Caco-2 (cell line): Measurements from ENCODE around the gene NDUFS2. TPM values are rescaled to one million over a fixed set of nuclear protein-coding genes. Genes with fewer than 3 reads are reported as not detected.

Source experiments
- BruUV-seq: library from RNA; stranded (reverse); fragments of 400-500 nt; replicated peaks from 2 replicates; lab custom pipeline; 2021; lab: Mats Ljungman, UMichigan
- CTCF ChIA-PET: fragments of 300-600 bp; sonication (Branson Sonifier 250); formaldehyde crosslinking; loops from one replicate; lab custom pipeline; 2022; ENCODE audit warnings: antibody characterized with exemption; lab: Charles Lee
- POLR2A ChIA-PET: fragments of 300-600 bp; sonication (Branson Sonifier 250); formaldehyde crosslinking; loops from one replicate; lab custom pipeline; 2022; ENCODE audit warnings: antibody characterized with exemption; lab: Charles Lee
- DNase-seq, 2 experiments: peaks; one replicate each; pipeline versions ENCODE4 v3.0.0 to v3.0.0-alpha.2; 2020 to 2022
- H3K27me3 ChIP-seq: replicated peaks from 2 replicates; pipeline ENCODE4 v1.6.0; 2011; ENCODE audit warnings: low read length; ENCODE audit not compliant: control insufficient read depth, insufficient read depth
- H3K36me3 ChIP-seq: 2 replicates; pipeline ENCODE4 v1.5.1; 2011; ENCODE audit warnings: low read length; ENCODE audit not compliant: control insufficient read depth, insufficient read depth
- H3K4me1 ChIP-seq: fragments of 250-450 bp; sonication (Bioruptor Pico); 2 replicates; pipeline ENCODE4 v1.5.1; 2020; ENCODE audit warnings: mild to moderate bottlenecking
- H3K4me3 ChIP-seq: 2 replicates; pipeline ENCODE4 v1.5.1; 2011; ENCODE audit warnings: low read depth, mild to moderate bottlenecking, control low read depth, low read length
- H3K9me3 ChIP-seq: fragments of 250-450 bp; sonication (Bioruptor Pico); 2 replicates; pipeline ENCODE4 v1.5.1; 2020; ENCODE audit warnings: mild to moderate bottlenecking, moderate library complexity
- H3K27ac Mint-ChIP-seq: one replicate; pipeline ENCODE4 v1.8.0; 2022; ENCODE audit warnings: mixed read lengths; ENCODE audit not compliant: unreplicated experiment
- H3K27me3 Mint-ChIP-seq: one replicate; pipeline ENCODE4 v1.8.0; 2022; ENCODE audit warnings: mixed read lengths; ENCODE audit not compliant: insufficient read depth, unreplicated experiment
- H3K36me3 Mint-ChIP-seq: one replicate; pipeline ENCODE4 v1.8.0; 2022; ENCODE audit warnings: mild to moderate bottlenecking, mixed read lengths; ENCODE audit not compliant: insufficient read depth, unreplicated experiment
- H3K4me1 Mint-ChIP-seq: one replicate; pipeline ENCODE4 v1.8.0; 2022; ENCODE audit warnings: low read depth, mixed read lengths; ENCODE audit not compliant: unreplicated experiment
- H3K4me3 Mint-ChIP-seq: one replicate; pipeline ENCODE4 v1.8.0; 2022; ENCODE audit warnings: mild to moderate bottlenecking, moderate library complexity, mixed read lengths; ENCODE audit not compliant: unreplicated experiment
- H3K9me3 Mint-ChIP-seq: one replicate; pipeline ENCODE4 v1.8.0; 2022; ENCODE audit warnings: mixed read lengths; ENCODE audit not compliant: unreplicated experiment
- intact Hi-C: fragments of 100-400 bp; cut with micrococcal nuclease; formaldehyde crosslinking; loops from one replicate; pipeline ENCODE4 v1.10.0; 2022; ENCODE audit not compliant: unreplicated experiment
- total RNA-seq: library from RNA; stranded (reverse); gene quantifications from 2 replicates; pipeline ENCODE4 v1.2.3, GENCODE V29; 2022
- TF ChIP-seq, protein P1 (sequence below), 2 experiments: fragments of 200-600 bp in 1 of 2; IDR thresholded peaks; 1 replicate in 1 of 2; 2 replicates in 1 of 2; pipeline versions ENCODE4 v1.5.1 to v1.8.0; 2011 to 2022; ENCODE audit warnings: antibody characterized with exemption in 1 of 2, control low read depth in 1 of 2, inconsistent platforms in 1 of 2, low read depth in 1 of 2, low read length in 1 of 2, mild to moderate bottlenecking in 1 of 2, moderate library complexity in 1 of 2; ENCODE audit not compliant: insufficient read depth in 1 of 2, severe bottlenecking in 1 of 2, unreplicated experiment in 1 of 2

The NDUFS2 gene
- total RNA-seq, 1 experiment from 2014 or later, result 115 TPM

DNA sequence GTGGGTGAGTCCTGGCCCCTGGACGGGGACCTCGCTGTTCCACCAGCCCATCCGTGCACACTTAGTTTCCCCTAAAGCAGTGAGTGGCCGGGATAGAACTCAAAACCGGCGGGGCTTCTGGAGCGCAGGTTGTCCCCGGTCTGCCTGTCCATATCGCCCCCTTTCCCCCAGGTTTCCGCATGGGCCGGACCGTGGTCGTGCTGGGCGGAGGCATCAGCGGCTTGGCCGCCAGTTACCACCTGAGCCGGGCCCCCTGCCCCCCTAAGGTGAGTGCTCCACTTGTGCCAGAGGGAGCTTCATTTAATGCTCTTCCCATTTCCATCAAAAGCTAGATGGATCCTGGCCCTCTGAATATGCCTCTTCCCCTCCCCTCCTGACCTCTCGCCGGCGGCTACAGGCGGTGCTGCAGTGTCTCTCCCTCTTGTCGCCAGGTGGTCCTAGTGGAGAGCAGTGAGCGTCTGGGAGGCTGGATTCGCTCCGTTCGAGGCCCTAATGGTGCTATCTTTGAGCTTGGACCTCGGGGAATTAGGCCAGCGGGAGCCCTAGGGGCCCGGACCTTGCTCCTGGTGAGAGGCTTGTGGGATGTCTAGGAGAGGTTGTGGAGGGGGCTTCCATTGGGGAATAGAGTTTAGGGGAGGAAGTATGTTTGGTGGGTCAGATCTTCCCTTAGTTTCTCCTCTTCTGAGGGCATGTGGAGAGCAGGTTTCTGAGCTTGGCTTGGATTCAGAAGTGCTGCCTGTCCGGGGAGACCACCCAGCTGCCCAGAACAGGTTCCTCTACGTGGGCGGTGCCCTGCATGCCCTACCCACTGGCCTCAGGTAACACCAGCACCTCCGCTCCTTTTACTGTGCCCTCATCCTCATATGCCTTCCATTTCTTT is 35.3 kb upstream of the NDUFS2 start:
- Mint-ChIP-seq H3K27ac (peak overlapping the region; percentile 81), H3K27me3 (no peaks in the 10 kb centered on the region), H3K4me3 (peak overlapping the region; percentile 83), H3K4me1 (no peaks in the 10 kb centered on the region), H3K9me3 (no peaks in the 10 kb centered on the region), H3K36me3 (peaks cover 29% of the 10 kb centered on the region)
- Histone ChIP-seq H3K36me3 (peaks cover 2% of the 10 kb centered on the region), H3K9me3 (no peaks in the 10 kb centered on the region), H3K4me1 (peaks cover 3% of the 10 kb centered on the region; the same call in 1 of the 2 replicates), H3K27me3 (no peaks in the 10 kb centered on the region), H3K4me3 (peak overlapping the region; percentile 88)
- intact Hi-C loops, result no loop called here
- DNase-seq, result peak in 1 of 2 experiments; percentile 37
- BruUV-seq, result TSS peak; percentile 52
- TF ChIP-seq, protein P1, sequence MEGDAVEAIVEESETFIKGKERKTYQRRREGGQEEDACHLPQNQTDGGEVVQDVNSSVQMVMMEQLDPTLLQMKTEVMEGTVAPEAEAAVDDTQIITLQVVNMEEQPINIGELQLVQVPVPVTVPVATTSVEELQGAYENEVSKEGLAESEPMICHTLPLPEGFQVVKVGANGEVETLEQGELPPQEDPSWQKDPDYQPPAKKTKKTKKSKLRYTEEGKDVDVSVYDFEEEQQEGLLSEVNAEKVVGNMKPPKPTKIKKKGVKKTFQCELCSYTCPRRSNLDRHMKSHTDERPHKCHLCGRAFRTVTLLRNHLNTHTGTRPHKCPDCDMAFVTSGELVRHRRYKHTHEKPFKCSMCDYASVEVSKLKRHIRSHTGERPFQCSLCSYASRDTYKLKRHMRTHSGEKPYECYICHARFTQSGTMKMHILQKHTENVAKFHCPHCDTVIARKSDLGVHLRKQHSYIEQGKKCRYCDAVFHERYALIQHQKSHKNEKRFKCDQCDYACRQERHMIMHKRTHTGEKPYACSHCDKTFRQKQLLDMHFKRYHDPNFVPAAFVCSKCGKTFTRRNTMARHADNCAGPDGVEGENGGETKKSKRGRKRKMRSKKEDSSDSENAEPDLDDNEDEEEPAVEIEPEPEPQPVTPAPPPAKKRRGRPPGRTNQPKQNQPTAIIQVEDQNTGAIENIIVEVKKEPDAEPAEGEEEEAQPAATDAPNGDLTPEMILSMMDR (IDR thresholded peaks at IDR 0.05; ENCODE audit: insufficient read depth in 1 of 2, low read depth in 1 of 2, low read length in 1 of 2, severe bottlenecking in 1 of 2, unreplicated experiment in 1 of 2), result no peak
- ChIA-PET POLR2A (interaction anchor here (1.3 to 2.4 kb wide), 5 partner anchors 10 to 35 kb away, joined by 8 to 25 read pairs (median 10); partner anchors contain the start of genes B4GALT3, DEDD, NDUFS2 and UFC1), CTCF (interaction anchor here (1.1 to 2.1 kb wide), 10 partner anchors 10 to 223 kb away, joined by 3 to 22 read pairs (median 4); partner anchors contain the start of genes APOA2, B4GALT3, F11R and SDHC)

DNA sequence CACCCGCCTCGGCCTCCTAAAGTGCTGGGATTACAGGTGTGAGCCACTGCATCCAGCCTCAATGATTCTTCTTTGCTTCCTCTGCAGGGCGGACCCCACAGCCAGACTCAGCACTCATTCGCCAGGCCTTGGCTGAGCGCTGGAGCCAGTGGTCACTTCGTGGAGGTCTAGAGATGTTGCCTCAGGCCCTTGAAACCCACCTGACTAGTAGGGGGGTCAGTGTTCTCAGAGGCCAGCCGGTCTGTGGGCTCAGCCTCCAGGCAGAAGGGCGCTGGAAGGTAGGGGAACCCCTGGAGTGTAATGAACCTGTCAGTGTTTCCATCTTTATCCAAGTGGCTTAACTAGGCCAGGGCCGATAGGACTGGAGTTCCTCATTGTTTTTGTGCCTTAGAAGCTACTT is 33.3 kb upstream of the NDUFS2 start:
- ChIA-PET POLR2A (no interaction called here), CTCF (no interaction called here)
- intact Hi-C loops, result no loop called here
- H3K27me3 ChIP-seq, result no peaks in the 10 kb centered on the region
- peaks cover 45% of the 10 kb centered on the region for H3K36me3 Mint-ChIP-seq
- peaks cover 4% of the 10 kb centered on the region for H3K36me3 ChIP-seq
- H3K27me3 Mint-ChIP-seq, result no peaks in the 10 kb centered on the region
- DNase-seq, result no peak
- H3K4me1 Mint-ChIP-seq, result no peaks in the 10 kb centered on the region
- H3K27ac Mint-ChIP-seq, result no peak overlapping the region
- no TSS peak for BruUV-seq
- no peak overlapping the region for H3K4me3 Mint-ChIP-seq
- H3K9me3 ChIP-seq, result no peaks in the 10 kb centered on the region
- TF ChIP-seq, protein P1 (IDR thresholded peaks at IDR 0.05; ENCODE audit: insufficient read depth in 1 of 2, low read depth in 1 of 2, low read length in 1 of 2, severe bottlenecking in 1 of 2, unreplicated experiment in 1 of 2), result no peak
- H3K4me1 ChIP-seq, result peaks cover 3% of the 10 kb centered on the region; the same call in 1 of the 2 replicates
- H3K9me3 Mint-ChIP-seq, result no peaks in the 10 kb centered on the region
- H3K4me3 ChIP-seq, result no peak overlapping the region

DNA sequence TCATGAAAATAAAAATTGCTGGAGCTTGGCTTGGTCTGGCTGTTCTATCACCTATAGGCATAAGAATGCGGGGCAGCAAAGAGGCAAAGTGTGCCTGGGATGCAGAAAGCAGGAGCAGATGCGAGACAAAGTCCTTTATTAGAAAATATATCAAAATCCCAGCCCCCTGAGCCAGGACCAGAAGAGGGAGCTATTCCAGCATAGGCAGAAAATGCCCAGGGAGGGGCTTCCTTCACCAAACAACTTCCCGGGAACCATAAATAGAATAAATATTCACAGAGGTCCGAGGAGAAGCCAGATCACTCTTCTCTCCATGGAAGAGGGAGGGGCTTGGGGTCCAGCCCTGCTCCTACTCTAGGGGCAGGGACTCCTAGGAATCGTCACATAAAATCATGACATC is 31.0 kb upstream of the NDUFS2 start:
- ChIA-PET POLR2A (no interaction called here), CTCF (no interaction called here)
- peaks cover 60% of the 10 kb centered on the region for H3K36me3 Mint-ChIP-seq

More for the DNA sequence above, 31.0 kb upstream of the NDUFS2 start:
- Histone ChIP-seq H3K27me3 (no peaks in the 10 kb centered on the region), H3K4me3 (no peak overlapping the region), H3K4me1 (peaks cover 4% of the 10 kb centered on the region), H3K36me3 (peaks cover 6% of the 10 kb centered on the region), H3K9me3 (no peaks in the 10 kb centered on the region)
- no peak overlapping the region for H3K4me3 Mint-ChIP-seq
- no peaks in the 10 kb centered on the region for H3K9me3 Mint-ChIP-seq
- no peaks in the 10 kb centered on the region for H3K27me3 Mint-ChIP-seq
- intact Hi-C loops, result no loop called here
- TF ChIP-seq, protein P1 (IDR thresholded peaks at IDR 0.05; ENCODE audit: insufficient read depth in 1 of 2, low read depth in 1 of 2, low read length in 1 of 2, severe bottlenecking in 1 of 2, unreplicated experiment in 1 of 2), result peak; percentile 14 to 40
- no peak overlapping the region for H3K27ac Mint-ChIP-seq
- no peak for DNase-seq
- peaks cover 10% of the 10 kb centered on the region for H3K4me1 Mint-ChIP-seq
- no TSS peak for BruUV-seq
